ENCODE results near the gene KSR1.

GRCh38 chr17:27496437-27496943, 40.2 kb downstream of the KSR1 start:
- TF ChIP-seq POLR2A (IDR thresholded peaks at IDR 0.05; ENCODE audit: low read depth, low read length) (no peak; the same call in 1 of the 2 replicates), TAF1 (IDR thresholded peaks at IDR 0.05; ENCODE audit: borderline replicate concordance, low read depth, low read length) (no peak)
